ENCODE data around the gene SULT1C4.

- TF ChIP-seq EZH2 (IDR thresholded peaks at IDR 0.05) (no peak), POLR2AphosphoS5 (IDR thresholded peaks at IDR 0.05; ENCODE audit: borderline replicate concordance, low read depth, low read length) (no peak), FOXP2 (optimal IDR thresholded peaks at IDR 0.05; ENCODE audit: control extremely low read depth, extremely low read length, insufficient read depth) (no peak)
These were observed 30.0 kb upstream of the SULT1C4 start for GRCh38 chr2:108347786-108348185.

Data from SK-N-MC (cell line).